Endothelial cell (in vitro differentiated cells): Measurements from ENCODE around the gene CSNK1G1. TPM values are rescaled to one million over a fixed set of nuclear protein-coding genes. Genes with fewer than 3 reads are reported as not detected.
"Not testable (repeated sequence)": the region's sequence is repeated elsewhere in the genome, so short reads cannot be mapped to it uniquely, and the experiment has no call there.

Source experiments
- DNase-seq: peaks from one replicate; pipeline ENCODE4 v3.0.0; 2021; ENCODE audit warnings: low spot score
- H3K27ac Mint-ChIP-seq: one replicate; pipeline ENCODE4 v1.8.0; 2021; ENCODE audit warnings: mixed read lengths, inconsistent platforms; ENCODE audit not compliant: unreplicated experiment
- H3K27me3 Mint-ChIP-seq: one replicate; pipeline ENCODE4 v1.8.0; 2021; ENCODE audit warnings: mild to moderate bottlenecking, moderate library complexity, mixed read lengths, inconsistent platforms; ENCODE audit not compliant: unreplicated experiment
- H3K36me3 Mint-ChIP-seq: one replicate; pipeline ENCODE4 v1.8.0; 2021; ENCODE audit warnings: mild to moderate bottlenecking, low read depth, mixed read lengths, inconsistent platforms; ENCODE audit not compliant: unreplicated experiment
- H3K4me1 Mint-ChIP-seq: one replicate; pipeline ENCODE4 v1.8.0; 2021; ENCODE audit warnings: mild to moderate bottlenecking, mixed read lengths, inconsistent platforms; ENCODE audit not compliant: unreplicated experiment
- H3K4me3 Mint-ChIP-seq: one replicate; pipeline ENCODE4 v1.8.0; 2021; ENCODE audit warnings: mild to moderate bottlenecking, mixed read lengths, inconsistent platforms; ENCODE audit not compliant: unreplicated experiment
- H3K9me3 Mint-ChIP-seq: one replicate; pipeline ENCODE4 v1.8.0; 2021; ENCODE audit warnings: mixed read lengths, inconsistent platforms; ENCODE audit not compliant: unreplicated experiment
- CTCF ChIP-seq: fragments of 200-600 bp; sonication (generic); IDR thresholded peaks from one replicate; pipeline ENCODE4 v1.5.0; 2021; ENCODE audit warnings: antibody characterized with exemption; ENCODE audit not compliant: unreplicated experiment
- total RNA-seq: library from RNA; stranded (reverse); fragmentation: NEBNext Ultra II Directional; extraction: Animal tissue kit (Norgen Biotek cat#: 25700); gene quantifications from one replicate; pipeline ENCODE4 v1.2.1, GENCODE V29; 2021; ENCODE audit not compliant: unreplicated experiment

The CSNK1G1 gene
- total RNA-seq, 1 donor from 2014 or later = 22.9 TPM

- Mint-ChIP-seq H3K27ac (no peak overlapping the region), H3K27me3 (no peaks in the 10 kb centered on the region), H3K36me3 (no peaks in the 10 kb centered on the region), H3K9me3 (no peaks in the 10 kb centered on the region), H3K4me3 (no peak overlapping the region), H3K4me1 (peaks cover 6% of the 10 kb centered on the region)
- TF ChIP-seq CTCF = no peak
- no peak for DNase-seq
These were observed 23.4 kb upstream of the CSNK1G1 start for GRCh38 chr15:64379216-64379960.

GRCh38 chr15:64373360-64373759, 17.4 kb upstream of the CSNK1G1 start:
- Mint-ChIP-seq H3K36me3 (no peaks in the 10 kb centered on the region), H3K27ac (no peak overlapping the region), H3K9me3 (no peaks in the 10 kb centered on the region), H3K27me3 (no peaks in the 10 kb centered on the region), H3K4me1 (no peaks in the 10 kb centered on the region), H3K4me3 (no peak overlapping the region)
- DNase-seq = no peak
- no peak for TF ChIP-seq CTCF

- not testable (repeated sequence) for H3K9me3 Mint-ChIP-seq, H3K36me3 Mint-ChIP-seq, H3K4me3 Mint-ChIP-seq, H3K4me1 Mint-ChIP-seq, DNase-seq, H3K27ac Mint-ChIP-seq, H3K27me3 Mint-ChIP-seq
These were observed 15.4 kb upstream of the CSNK1G1 start for GRCh38 chr15:64371383-64371782.

GRCh38 chr15:64369078-64369607, 13.2 kb upstream of the CSNK1G1 start:
- H3K27ac Mint-ChIP-seq = no peak overlapping the region
- no peaks in the 10 kb centered on the region for H3K9me3 Mint-ChIP-seq
- H3K27me3 Mint-ChIP-seq = no peaks in the 10 kb centered on the region
- H3K4me1 Mint-ChIP-seq = no peaks in the 10 kb centered on the region
- no peak for DNase-seq
- no peaks in the 10 kb centered on the region for H3K36me3 Mint-ChIP-seq
- no peak overlapping the region for H3K4me3 Mint-ChIP-seq
- TF ChIP-seq CTCF = no peak

GRCh38 chr15:64361259-64361658, 5.3 kb upstream of the CSNK1G1 start:
- Mint-ChIP-seq H3K36me3 (no peaks in the 10 kb centered on the region), H3K4me1 (peaks cover 5% of the 10 kb centered on the region), H3K27me3 (peaks cover 2% of the 10 kb centered on the region), H3K4me3 (no peak overlapping the region), H3K27ac (no peak overlapping the region), H3K9me3 (no peaks in the 10 kb centered on the region)
- TF ChIP-seq CTCF = no peak
- no peak for DNase-seq
